ENCODE results near the gene SORCS3. TPM values are rescaled to one million over a fixed set of nuclear protein-coding genes. Genes with fewer than 3 reads are reported as not detected.

SORCS3 gene
- total RNA-seq, 2 experiments from 2014 or later: 1.7 to 2.1 TPM

GRCh38 chr10:105001269-105001668, 360.2 kb downstream of the SORCS3 start:
- Mint-ChIP-seq H3K4me3 (no peak overlapping the region), H3K36me3 (ENCODE audit: low read depth) (no peaks in the 10 kb centered on the region), H3K9me3 (peaks cover 2% of the 10 kb centered on the region), H3K4me1 (ENCODE audit: low read depth) (no peaks in the 10 kb centered on the region), H3K27me3 (no peaks in the 10 kb centered on the region), H3K27ac (no peak overlapping the region)
- TF ChIP-seq, protein P1, sequence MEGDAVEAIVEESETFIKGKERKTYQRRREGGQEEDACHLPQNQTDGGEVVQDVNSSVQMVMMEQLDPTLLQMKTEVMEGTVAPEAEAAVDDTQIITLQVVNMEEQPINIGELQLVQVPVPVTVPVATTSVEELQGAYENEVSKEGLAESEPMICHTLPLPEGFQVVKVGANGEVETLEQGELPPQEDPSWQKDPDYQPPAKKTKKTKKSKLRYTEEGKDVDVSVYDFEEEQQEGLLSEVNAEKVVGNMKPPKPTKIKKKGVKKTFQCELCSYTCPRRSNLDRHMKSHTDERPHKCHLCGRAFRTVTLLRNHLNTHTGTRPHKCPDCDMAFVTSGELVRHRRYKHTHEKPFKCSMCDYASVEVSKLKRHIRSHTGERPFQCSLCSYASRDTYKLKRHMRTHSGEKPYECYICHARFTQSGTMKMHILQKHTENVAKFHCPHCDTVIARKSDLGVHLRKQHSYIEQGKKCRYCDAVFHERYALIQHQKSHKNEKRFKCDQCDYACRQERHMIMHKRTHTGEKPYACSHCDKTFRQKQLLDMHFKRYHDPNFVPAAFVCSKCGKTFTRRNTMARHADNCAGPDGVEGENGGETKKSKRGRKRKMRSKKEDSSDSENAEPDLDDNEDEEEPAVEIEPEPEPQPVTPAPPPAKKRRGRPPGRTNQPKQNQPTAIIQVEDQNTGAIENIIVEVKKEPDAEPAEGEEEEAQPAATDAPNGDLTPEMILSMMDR (IDR thresholded peaks at IDR 0.05): no peak
- ChIA-PET CTCF (no interaction called here), POLR2A (no interaction called here)
- DNase-seq (no peak), ATAC-seq (ENCODE audit: poor library complexity) (no peak)
- Histone ChIP-seq H3K27ac (ENCODE audit: low read depth in 1 of 2, low read length in 2 of 2) (no peak overlapping the region), H3K4me1 (ENCODE audit: insufficient read depth, low read length) (no peaks in the 10 kb centered on the region), H3K4me3 (ENCODE audit: low read length) (no peak overlapping the region), H3K27me3 (ENCODE audit: control insufficient read depth in 1 of 2, insufficient read depth in 2 of 2, low read length in 2 of 2) (no peaks in the 10 kb centered on the region), H3K9me3 (ENCODE audit: control insufficient read depth in 1 of 2, insufficient read depth in 1 of 2, low read length in 2 of 2) (no peaks in the 10 kb centered on the region), H3K36me3 (ENCODE audit: insufficient read depth, low read length) (no peaks in the 10 kb centered on the region)
- intact Hi-C loops (cut with DNase I, micrococcal nuclease): no loop called here

GRCh38 chr10:105010411-105011121, 369.5 kb downstream of the SORCS3 start:
- Mint-ChIP-seq H3K27ac (no peak overlapping the region), H3K27me3 (no peaks in the 10 kb centered on the region), H3K9me3 (peaks cover 4% of the 10 kb centered on the region), H3K4me1 (ENCODE audit: low read depth) (no peaks in the 10 kb centered on the region), H3K36me3 (ENCODE audit: low read depth) (no peaks in the 10 kb centered on the region), H3K4me3 (no peak overlapping the region)
- DNase-seq: no peak
- ChIA-PET CTCF (no interaction called here), POLR2A (no interaction called here)
- ATAC-seq (ENCODE audit: poor library complexity): no peak
- no peak overlapping the region for H3K4me3 ChIP-seq (ENCODE audit: low read length)
- no peak overlapping the region for H3K27ac ChIP-seq (ENCODE audit: low read depth in 1 of 2, low read length in 2 of 2)
- TF ChIP-seq, protein P1 (IDR thresholded peaks at IDR 0.05): no peak
- H3K9me3 ChIP-seq (ENCODE audit: control insufficient read depth in 1 of 2, insufficient read depth in 1 of 2, low read length in 2 of 2): no peaks in the 10 kb centered on the region
- no peaks in the 10 kb centered on the region for H3K27me3 ChIP-seq (ENCODE audit: control insufficient read depth in 1 of 2, insufficient read depth in 2 of 2, low read length in 2 of 2)
- intact Hi-C loops (cut with DNase I, micrococcal nuclease): no loop called here
- no peaks in the 10 kb centered on the region for H3K36me3 ChIP-seq (ENCODE audit: insufficient read depth, low read length)
- H3K4me1 ChIP-seq (ENCODE audit: insufficient read depth, low read length): no peaks in the 10 kb centered on the region

DNA sequence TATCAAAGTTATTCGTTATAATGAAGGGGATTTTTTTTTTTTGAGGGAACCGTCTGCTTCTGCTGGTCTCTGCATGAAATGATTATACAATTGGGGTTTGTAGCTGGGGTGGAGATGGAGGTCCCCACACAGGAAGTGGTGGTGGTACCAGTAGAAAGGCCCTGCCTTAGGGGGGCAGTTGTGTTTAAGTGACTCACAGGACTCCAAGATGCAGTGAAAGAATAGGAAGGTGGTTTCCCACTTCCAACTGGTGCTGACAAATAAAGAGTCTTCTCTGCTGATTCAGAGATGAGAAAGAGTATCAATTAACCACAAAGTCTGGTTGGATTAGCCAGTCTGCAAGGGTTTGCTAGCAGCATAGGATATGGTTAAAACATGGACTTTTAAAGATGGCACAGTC, 376.0 kb downstream of the SORCS3 start:
- intact Hi-C loops (cut with DNase I, micrococcal nuclease): no loop called here
- POLR2A ChIA-PET: no interaction called here
- Mint-ChIP-seq H3K4me3 (no peak overlapping the region), H3K36me3 (ENCODE audit: low read depth) (no peaks in the 10 kb centered on the region), H3K4me1 (ENCODE audit: low read depth) (peaks cover 12% of the 10 kb centered on the region), H3K9me3 (peaks cover 3% of the 10 kb centered on the region), H3K27me3 (no peaks in the 10 kb centered on the region), H3K27ac (no peak overlapping the region)
- DNase-seq (no peak), ATAC-seq (ENCODE audit: poor library complexity) (no peak)
- Histone ChIP-seq H3K4me3 (ENCODE audit: low read length) (no peak overlapping the region), H3K9me3 (ENCODE audit: control insufficient read depth in 1 of 2, insufficient read depth in 1 of 2, low read length in 2 of 2) (no peaks in the 10 kb centered on the region), H3K4me1 (ENCODE audit: insufficient read depth, low read length) (no peaks in the 10 kb centered on the region), H3K36me3 (ENCODE audit: insufficient read depth, low read length) (no peaks in the 10 kb centered on the region), H3K27ac (ENCODE audit: low read depth in 1 of 2, low read length in 2 of 2) (no peak overlapping the region), H3K27me3 (ENCODE audit: control insufficient read depth in 1 of 2, insufficient read depth in 2 of 2, low read length in 2 of 2) (no peaks in the 10 kb centered on the region)
- TF ChIP-seq, protein P1 (IDR thresholded peaks at IDR 0.05): no peak
- CTCF ChIA-PET: no interaction called here
